ENCODE data around the gene ADAMTS19. TPM values are rescaled to one million over a fixed set of nuclear protein-coding genes. Genes with fewer than 3 reads are reported as not detected.

Gene ADAMTS19
- total and polyA plus RNA-seq, 2 of the 13 experiments (the other 11 are each of a cell fraction or from before 2014, with no cell fraction given), result not detected

- FAIRE-seq, result no peak
- H4K20me1 ChIP-seq (ENCODE audit: insufficient read depth, low read length), result no peaks in the 10 kb centered on the region
- H3K9ac ChIP-seq (ENCODE audit: insufficient read depth, low read depth, low read length), result no peak overlapping the region
- intact Hi-C loops (cut with micrococcal nuclease; ENCODE audit: unreplicated experiment), result no loop called here
- no peaks in the 10 kb centered on the region for H3K79me2 ChIP-seq (ENCODE audit: insufficient read depth, low read length)
- no peaks in the 10 kb centered on the region for H3K9me3 ChIP-seq (ENCODE audit: low read length)
- POLR2A ChIA-PET, result no interaction called here
- H3K4me2 ChIP-seq (ENCODE audit: low read depth, low read length), result no peak overlapping the region
- H3K4me3 ChIP-seq (replicated peaks in 1 of 3; ENCODE audit: insufficient read depth in 1 of 3, low read depth in 2 of 3, low read length in 3 of 3), result no peak overlapping the region
- in situ Hi-C loops (cut with HindIII; ENCODE audit: extremely low pct_ligation_motif_present, low pct_unique_long_range_greater_than_20kb), result no loop called here
- H3K27me3 ChIP-seq (ENCODE audit: control insufficient read depth in 1 of 2, insufficient read depth in 2 of 2, low read length in 2 of 2), result no peaks in the 10 kb centered on the region
- TF ChIP-seq ZSCAN30 (CRISPR knock-in tag; IDR thresholded peaks at IDR 0.05), result no peak
- no peak for TF ChIP-seq HNF4A (CRISPR knock-in tag; IDR thresholded peaks at IDR 0.05)
- no peak for TF ChIP-seq ZNF543 (CRISPR knock-in tag; IDR thresholded peaks at IDR 0.05)
- TF ChIP-seq ZFP82 (CRISPR knock-in tag; IDR thresholded peaks at IDR 0.05; ENCODE audit: borderline replicate concordance), result no peak
- H2AFZ ChIP-seq (ENCODE audit: low read length), result no peak overlapping the region
- no peak for ATAC-seq
- no peak for DNase-seq (ENCODE audit: low spot score)
- no TSS peak for BruUV-seq (replicated peaks)
- no peaks in the 10 kb centered on the region for H3K4me1 ChIP-seq (ENCODE audit: insufficient read depth, low read length)
- H3K27ac ChIP-seq (ENCODE audit: extremely low read length, insufficient read depth, low read length), result no peak overlapping the region
- no peaks in the 10 kb centered on the region for H3K36me3 ChIP-seq (replicated peaks in 1 of 2; ENCODE audit: control insufficient read depth in 1 of 2, insufficient read depth in 2 of 2, low read length in 2 of 2)
- CTCF ChIA-PET (ENCODE audit: low intra/inter-chr PET ratio, low total read pairs), result no interaction called here
These were observed 16.7 kb downstream of the ADAMTS19 start for GRCh38 chr5:129476751-129477150.

GRCh38 chr5:129477532-129477931 is 17.4 kb downstream of the ADAMTS19 start:
- Histone ChIP-seq H3K4me1 (ENCODE audit: insufficient read depth, low read length) (no peaks in the 10 kb centered on the region), H3K36me3 (replicated peaks in 1 of 2; ENCODE audit: control insufficient read depth in 1 of 2, insufficient read depth in 2 of 2, low read length in 2 of 2) (no peaks in the 10 kb centered on the region), H3K4me2 (ENCODE audit: low read depth, low read length) (no peak overlapping the region), H2AFZ (ENCODE audit: low read length) (no peak overlapping the region), H3K27ac (ENCODE audit: extremely low read length, insufficient read depth, low read length) (no peak overlapping the region), H3K27me3 (ENCODE audit: control insufficient read depth in 1 of 2, insufficient read depth in 2 of 2, low read length in 2 of 2) (no peaks in the 10 kb centered on the region), H3K9ac (ENCODE audit: insufficient read depth, low read depth, low read length) (no peak overlapping the region), H3K4me3 (replicated peaks in 1 of 3; ENCODE audit: insufficient read depth in 1 of 3, low read depth in 2 of 3, low read length in 3 of 3) (no peak overlapping the region), H4K20me1 (ENCODE audit: insufficient read depth, low read length) (no peaks in the 10 kb centered on the region), H3K79me2 (ENCODE audit: insufficient read depth, low read length) (no peaks in the 10 kb centered on the region), H3K9me3 (ENCODE audit: low read length) (no peaks in the 10 kb centered on the region)
- TF ChIP-seq ZHX1 (CRISPR knock-in tag; IDR thresholded peaks at IDR 0.05; ENCODE audit: low read depth), result no peak
- no peak for TF ChIP-seq E2F5 (CRISPR knock-in tag; conservative IDR thresholded peaks at IDR 0.05)
- DNase-seq (ENCODE audit: low spot score) (no peak), FAIRE-seq (no peak), ATAC-seq (no peak)
- BruUV-seq (replicated peaks), result no TSS peak
- POLR2A ChIA-PET, result no interaction called here
- intact Hi-C loops (cut with micrococcal nuclease; ENCODE audit: unreplicated experiment) (no loop called here), in situ Hi-C loops (cut with HindIII; ENCODE audit: extremely low pct_ligation_motif_present, low pct_unique_long_range_greater_than_20kb) (no loop called here)
- CTCF ChIA-PET (ENCODE audit: low intra/inter-chr PET ratio, low total read pairs), result no interaction called here
- 0% methylated on average over 1 of the region's 1 CpG for WGBS (ENCODE audit: low lambda C conversion rate)

All from HepG2 (cell line).